ENCODE data around the gene TAF1B. TPM values are rescaled to one million over a fixed set of nuclear protein-coding genes. Genes with fewer than 3 reads are reported as not detected.
"Not testable (repeated sequence)": the region's sequence is repeated elsewhere in the genome, so short reads cannot be mapped to it uniquely, and the experiment has no call there.

TAF1B gene
- total RNA-seq, 1 donor from 2014 or later, result 58.5 TPM

- Histone ChIP-seq H3K4me3 (no peak overlapping the region), H3K9me3 (no peaks in the 10 kb centered on the region), H3K27me3 (no peaks in the 10 kb centered on the region), H3K4me1 (no peaks in the 10 kb centered on the region), H3K36me3 (no peaks in the 10 kb centered on the region), H3K27ac (no peak overlapping the region)
- TF ChIP-seq CTCF (IDR thresholded peaks at IDR 0.05), result no peak
- no peak for DNase-seq (ENCODE audit: low spot score in 2 of 2)
- intact Hi-C loops (cut with DNase I), result no loop called here
Measured at GRCh38 chr2:9831670-9832069, 11.6 kb upstream of the TAF1B start.

- no peak overlapping the region for H3K4me3 ChIP-seq
- no peak for TF ChIP-seq CTCF (IDR thresholded peaks at IDR 0.05)
- no peaks in the 10 kb centered on the region for H3K36me3 ChIP-seq
- intact Hi-C loops (cut with DNase I), result no loop called here
- no peak overlapping the region for H3K27ac ChIP-seq
- H3K4me1 ChIP-seq, result no peaks in the 10 kb centered on the region
- H3K27me3 ChIP-seq, result no peaks in the 10 kb centered on the region
- no peaks in the 10 kb centered on the region for H3K9me3 ChIP-seq
- no peak for DNase-seq (ENCODE audit: low spot score in 2 of 2)
Measured at GRCh38 chr2:9832586-9832985, 10.7 kb upstream of the TAF1B start.

GRCh38 chr2:9835068-9835467, 8.2 kb upstream of the TAF1B start:
- DNase-seq (ENCODE audit: low spot score in 2 of 2); H3K36me3 ChIP-seq; H3K27me3 ChIP-seq; intact Hi-C loops (cut with DNase I); H3K27ac ChIP-seq; H3K4me1 ChIP-seq; H3K9me3 ChIP-seq; H3K4me3 ChIP-seq: not testable (repeated sequence)

GRCh38 chr2:9836074-9836473, 7.2 kb upstream of the TAF1B start:
- H3K9me3 ChIP-seq, result no peaks in the 10 kb centered on the region
- no peak for DNase-seq (ENCODE audit: low spot score in 2 of 2)
- H3K4me1 ChIP-seq, result no peaks in the 10 kb centered on the region
- intact Hi-C loops (cut with DNase I), result no loop called here
- no peak overlapping the region for H3K4me3 ChIP-seq
- no peak for TF ChIP-seq CTCF (IDR thresholded peaks at IDR 0.05)
- no peak overlapping the region for H3K27ac ChIP-seq
- no peaks in the 10 kb centered on the region for H3K36me3 ChIP-seq
- H3K27me3 ChIP-seq, result no peaks in the 10 kb centered on the region

GRCh38 chr2:9836517-9836916, 6.8 kb upstream of the TAF1B start:
- Histone ChIP-seq H3K27me3 (no peaks in the 10 kb centered on the region), H3K4me3 (no peak overlapping the region), H3K4me1 (no peaks in the 10 kb centered on the region), H3K36me3 (no peaks in the 10 kb centered on the region), H3K9me3 (no peaks in the 10 kb centered on the region), H3K27ac (no peak overlapping the region)
- no peak for TF ChIP-seq CTCF (IDR thresholded peaks at IDR 0.05)
- intact Hi-C loops (cut with DNase I), result no loop called here
- DNase-seq (ENCODE audit: low spot score in 2 of 2), result no peak

GRCh38 chr2:9837451-9837850, 5.8 kb upstream of the TAF1B start:
- Histone ChIP-seq H3K4me3 (no peak overlapping the region), H3K4me1 (no peaks in the 10 kb centered on the region), H3K27me3 (no peaks in the 10 kb centered on the region), H3K36me3 (no peaks in the 10 kb centered on the region), H3K27ac (no peak overlapping the region), H3K9me3 (no peaks in the 10 kb centered on the region)
- no peak for TF ChIP-seq CTCF (IDR thresholded peaks at IDR 0.05)
- intact Hi-C loops (cut with DNase I), result no loop called here
- DNase-seq (ENCODE audit: low spot score in 2 of 2), result no peak

Measured in ascending aorta (tissue), 2 donors.